Measurements from ENCODE around the gene ATN1. TPM values are rescaled to one million over a fixed set of nuclear protein-coding genes. Genes with fewer than 3 reads are reported as not detected.

ATN1 gene
- total RNA-seq, 1 donor from 2014 or later: 207 TPM

GRCh38 chr12:6894321-6894720 is 33.4 kb upstream of the ATN1 start:
- TF ChIP-seq CTCF (IDR thresholded peaks at IDR 0.05): no peak
- Histone ChIP-seq H3K36me3 (no peaks in the 10 kb centered on the region), H3K4me1 (peaks cover 0 to 6% of the 10 kb centered on the region in 2 donors), H3K27me3 (no peaks in the 10 kb centered on the region), H3K4me3 (no peak overlapping the region), H3K27ac (no peak overlapping the region), H3K9me3 (no peaks in the 10 kb centered on the region)
- intact Hi-C loops (cut with DNase I): no loop called here
- DNase-seq (ENCODE audit: low spot score in 2 of 2): no peak

- Histone ChIP-seq H3K4me3 (no peak overlapping the region), H3K9me3 (no peaks in the 10 kb centered on the region), H3K4me1 (no peaks in the 10 kb centered on the region), H3K27ac (no peak overlapping the region), H3K27me3 (no peaks in the 10 kb centered on the region), H3K36me3 (no peaks in the 10 kb centered on the region)
- intact Hi-C loops (cut with DNase I): no loop called here
- no peak for TF ChIP-seq CTCF (IDR thresholded peaks at IDR 0.05)
- no peak for DNase-seq (ENCODE audit: low spot score in 2 of 2)
These were observed 30.8 kb upstream of the ATN1 start for GRCh38 chr12:6896846-6897435.

- intact Hi-C loops (cut with DNase I): no loop called here
- TF ChIP-seq CTCF (IDR thresholded peaks at IDR 0.05): no peak
- DNase-seq (ENCODE audit: low spot score in 2 of 2): no peak
- Histone ChIP-seq H3K36me3 (no peaks in the 10 kb centered on the region), H3K27me3 (no peaks in the 10 kb centered on the region), H3K4me3 (no peak overlapping the region), H3K9me3 (no peaks in the 10 kb centered on the region), H3K4me1 (peaks cover 0 to 5% of the 10 kb centered on the region in 2 donors), H3K27ac (no peak overlapping the region)
These were observed 28.3 kb upstream of the ATN1 start for GRCh38 chr12:6899427-6899826.

- DNase-seq (ENCODE audit: low spot score in 2 of 2): no peak
- Histone ChIP-seq H3K36me3 (no peaks in the 10 kb centered on the region), H3K9me3 (no peaks in the 10 kb centered on the region), H3K4me1 (peaks cover 0 to 5% of the 10 kb centered on the region in 2 donors), H3K27ac (no peak overlapping the region), H3K4me3 (no peak overlapping the region), H3K27me3 (no peaks in the 10 kb centered on the region)
- intact Hi-C loops (cut with DNase I): no loop called here
- no peak for TF ChIP-seq CTCF (IDR thresholded peaks at IDR 0.05)
These were observed 27.8 kb upstream of the ATN1 start for GRCh38 chr12:6899837-6900519.

- peaks cover 0 to 5% of the 10 kb centered on the region in 2 donors for H3K4me1 ChIP-seq
- no peak overlapping the region for H3K4me3 ChIP-seq
- intact Hi-C loops (cut with DNase I): no loop called here
- no peak for DNase-seq (ENCODE audit: low spot score in 2 of 2)
- no peak overlapping the region for H3K27ac ChIP-seq
- H3K9me3 ChIP-seq: no peaks in the 10 kb centered on the region
- no peaks in the 10 kb centered on the region for H3K27me3 ChIP-seq
- no peak for TF ChIP-seq CTCF (IDR thresholded peaks at IDR 0.05)
- H3K36me3 ChIP-seq: peaks cover 0 to 4% of the 10 kb centered on the region in 2 donors
These were observed 25.3 kb upstream of the ATN1 start for GRCh38 chr12:6902448-6902847.

Measured in ascending aorta (tissue), 2 donors.